Airway epithelial cell (primary cell): ENCODE data around the gene F11. TPM values are rescaled to one million over a fixed set of nuclear protein-coding genes. Genes with fewer than 3 reads are reported as not detected.

Experiments used
- total RNA-seq: library from RNA; depleted of rRNA; stranded (reverse); fragments of >200 nt; gene quantifications from 2 replicates; pipeline ENCODE4 v1.2.3, GENCODE V29; 2015

Gene F11
- total RNA-seq, result not detected in 2 replicates

GRCh38 chr4:186265683-186266652, at the start of gene F11:
Gene F11, plus strand, starts transcription at chr4:186266189. Its CDS starts 948 bp downstream, at chr4:186267137.

GRCh38 chr4:186227221-186227620, 38.8 kb upstream of the F11 start, which contains the start of gene KLKB1:
Gene KLKB1, plus strand, starts transcription at chr4:186227507. Its CDS starts 689 bp downstream, at chr4:186228196.

Other genes starting within 250 kb of the F11 start
- 2.4 and 3.3 TPM in 2 replicates for gene TLR3, start 197.0 kb upstream of the F11 start, total RNA-seq
- gene FAM149A, start 161.5 kb upstream of the F11 start, total RNA-seq, result 1.3 and 2.4 TPM in 2 replicates
- 4.4 and 4.6 TPM in 2 replicates for gene CYP4V2, start 74.6 kb upstream of the F11 start, total RNA-seq
- gene KLKB1, start 38.7 kb upstream of the F11 start, total RNA-seq, result not detected in 2 replicates